ENCODE data around the gene RINL. TPM values are rescaled to one million over a fixed set of nuclear protein-coding genes. Genes with fewer than 3 reads are reported as not detected.

Gene RINL
- total RNA-seq, 1 donor from 2014 or later, result 8.3 TPM

DNA sequence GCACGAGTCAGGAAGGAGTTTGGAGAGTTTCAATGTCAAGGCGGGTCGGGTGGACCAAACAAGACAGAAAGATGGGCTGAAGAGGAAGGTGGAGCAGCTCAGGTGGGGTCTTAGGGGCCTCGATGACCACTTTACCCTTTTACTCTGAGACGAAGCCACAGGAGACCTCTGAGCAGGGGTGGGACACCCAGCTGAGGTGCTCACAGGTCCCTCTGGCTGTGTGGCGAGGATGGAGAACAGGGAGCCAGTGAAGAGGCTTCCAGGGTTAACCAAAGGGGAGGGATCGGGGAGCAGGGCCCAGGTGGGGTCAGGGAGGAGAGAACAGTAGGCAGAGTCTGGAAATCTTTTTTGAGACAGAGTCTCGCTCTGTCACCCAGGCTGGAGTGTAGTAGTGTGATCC lies 35.9 kb upstream of the RINL start:
- Histone ChIP-seq H3K9me3 (no peaks in the 10 kb centered on the region), H3K4me3 (no peak overlapping the region), H3K36me3 (peaks cover 6% of the 10 kb centered on the region), H3K27ac (no peak overlapping the region), H3K27me3 (ENCODE audit: low read depth) (peaks cover 13% of the 10 kb centered on the region), H3K4me1 (no peaks in the 10 kb centered on the region)
- peak; percentile 17 for DNase-seq
- intact Hi-C loops (cut with DNase I), result no loop called here
- TF ChIP-seq, protein P1, sequence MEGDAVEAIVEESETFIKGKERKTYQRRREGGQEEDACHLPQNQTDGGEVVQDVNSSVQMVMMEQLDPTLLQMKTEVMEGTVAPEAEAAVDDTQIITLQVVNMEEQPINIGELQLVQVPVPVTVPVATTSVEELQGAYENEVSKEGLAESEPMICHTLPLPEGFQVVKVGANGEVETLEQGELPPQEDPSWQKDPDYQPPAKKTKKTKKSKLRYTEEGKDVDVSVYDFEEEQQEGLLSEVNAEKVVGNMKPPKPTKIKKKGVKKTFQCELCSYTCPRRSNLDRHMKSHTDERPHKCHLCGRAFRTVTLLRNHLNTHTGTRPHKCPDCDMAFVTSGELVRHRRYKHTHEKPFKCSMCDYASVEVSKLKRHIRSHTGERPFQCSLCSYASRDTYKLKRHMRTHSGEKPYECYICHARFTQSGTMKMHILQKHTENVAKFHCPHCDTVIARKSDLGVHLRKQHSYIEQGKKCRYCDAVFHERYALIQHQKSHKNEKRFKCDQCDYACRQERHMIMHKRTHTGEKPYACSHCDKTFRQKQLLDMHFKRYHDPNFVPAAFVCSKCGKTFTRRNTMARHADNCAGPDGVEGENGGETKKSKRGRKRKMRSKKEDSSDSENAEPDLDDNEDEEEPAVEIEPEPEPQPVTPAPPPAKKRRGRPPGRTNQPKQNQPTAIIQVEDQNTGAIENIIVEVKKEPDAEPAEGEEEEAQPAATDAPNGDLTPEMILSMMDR (IDR thresholded peaks at IDR 0.05), result no peak
- no peak for ATAC-seq

- no peaks in the 10 kb centered on the region for H3K9me3 ChIP-seq
- no peaks in the 10 kb centered on the region for H3K4me1 ChIP-seq
- no peak overlapping the region for H3K27ac ChIP-seq
- intact Hi-C loops (cut with DNase I), result no loop called here
- ATAC-seq (peak in 1 of 2 donors; percentile 28), DNase-seq (no peak)
- peaks cover 13% of the 10 kb centered on the region for H3K27me3 ChIP-seq (ENCODE audit: low read depth)
- no peak overlapping the region for H3K4me3 ChIP-seq
- TF ChIP-seq, protein P1 (IDR thresholded peaks at IDR 0.05), result no peak
- peaks cover 16% of the 10 kb centered on the region for H3K36me3 ChIP-seq
Observed at GRCh38 chr19:38912600-38913514, 34.8 kb upstream of the RINL start.

DNA sequence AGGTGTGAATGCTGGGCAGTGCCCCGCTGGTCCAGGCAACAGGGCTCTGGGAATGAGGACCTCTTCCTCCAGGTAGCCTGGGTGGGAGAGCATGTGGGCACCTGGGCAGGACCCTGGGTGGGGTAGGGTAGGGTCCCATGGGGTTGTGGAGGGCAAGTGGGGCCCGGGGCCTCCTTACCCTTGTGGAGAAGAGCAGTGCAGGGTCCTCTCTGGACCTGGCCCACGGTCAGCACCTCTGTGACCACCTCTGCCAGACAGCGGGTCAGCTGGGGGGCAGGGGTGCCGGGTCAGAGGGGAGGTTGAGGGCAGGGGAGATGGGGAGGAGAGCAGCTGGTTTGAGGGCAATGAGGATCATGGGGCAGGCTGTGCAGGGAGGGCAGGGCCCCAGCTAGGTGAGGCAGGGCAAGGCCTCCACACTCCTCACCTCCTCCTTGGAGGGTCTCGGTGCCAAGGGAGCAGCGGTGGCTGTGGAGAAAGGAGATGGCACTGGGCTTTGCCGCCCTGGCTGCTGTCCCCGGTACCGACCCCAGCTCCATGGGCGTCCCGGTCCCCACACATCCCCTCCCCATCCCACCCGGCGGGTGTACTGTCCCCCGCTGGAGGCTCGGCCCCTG lies 33.4 kb upstream of the RINL start:
- H3K4me1 ChIP-seq, result no peaks in the 10 kb centered on the region
- H3K9me3 ChIP-seq, result no peaks in the 10 kb centered on the region
- no peak overlapping the region for H3K4me3 ChIP-seq
- intact Hi-C loops (cut with DNase I), result no loop called here
- ATAC-seq (peak in 1 of 2 donors; percentile 7), DNase-seq (no peak)
- TF ChIP-seq, protein P1 (IDR thresholded peaks at IDR 0.05), result no peak
- no peak overlapping the region for H3K27ac ChIP-seq
- H3K27me3 ChIP-seq (ENCODE audit: low read depth), result peaks cover 13% of the 10 kb centered on the region
- H3K36me3 ChIP-seq, result peaks cover 28% of the 10 kb centered on the region

DNA sequence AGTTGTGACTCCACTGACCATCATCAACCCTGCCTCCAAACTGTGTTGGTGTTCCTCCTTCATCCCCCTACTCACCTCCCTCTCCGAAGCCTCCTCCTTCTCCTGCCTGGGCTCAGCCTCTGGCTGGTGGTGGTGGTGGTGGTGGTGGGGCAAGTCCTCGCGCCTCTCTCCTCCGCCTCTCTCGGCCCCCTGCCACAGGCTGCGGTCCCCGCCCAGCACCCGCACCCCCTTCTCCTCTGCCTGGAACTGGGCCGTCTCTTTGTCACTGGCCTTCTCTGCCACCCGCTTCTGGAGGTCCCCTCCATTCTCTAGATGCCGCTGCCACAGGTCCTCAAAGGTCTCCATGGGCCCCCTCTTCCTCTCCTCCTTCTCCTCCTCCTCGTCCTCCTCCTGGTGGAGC lies 32.4 kb upstream of the RINL start:
- H3K4me3 ChIP-seq, result no peak overlapping the region
- H3K36me3 ChIP-seq, result peaks cover 36% of the 10 kb centered on the region
- no peaks in the 10 kb centered on the region for H3K4me1 ChIP-seq
- peaks cover 13% of the 10 kb centered on the region for H3K27me3 ChIP-seq (ENCODE audit: low read depth)
- ATAC-seq (no peak), DNase-seq (no peak)
- no peaks in the 10 kb centered on the region for H3K9me3 ChIP-seq
- H3K27ac ChIP-seq, result no peak overlapping the region
- intact Hi-C loops (cut with DNase I), result no loop called here
- TF ChIP-seq, protein P1 (IDR thresholded peaks at IDR 0.05), result no peak

DNA sequence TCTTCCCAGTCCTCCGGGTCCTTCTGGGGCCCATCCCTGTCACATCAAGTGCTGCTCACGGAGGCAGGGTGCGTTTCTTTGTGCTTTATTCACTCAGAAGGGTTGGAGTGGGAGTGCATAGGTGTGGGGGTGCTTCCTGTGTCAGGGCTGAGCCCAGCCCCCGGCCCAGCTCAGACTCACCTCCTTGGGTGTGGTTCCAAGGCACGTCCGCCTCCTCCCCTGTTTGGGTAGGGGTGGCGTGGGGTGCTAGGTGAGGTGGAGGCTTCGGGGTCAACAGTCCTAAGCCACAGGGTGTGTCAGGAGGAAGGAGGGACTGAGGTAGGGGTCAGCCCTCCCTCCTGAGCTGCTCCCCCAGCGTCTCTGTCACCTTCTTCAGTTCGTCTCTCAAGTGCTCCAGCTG lies 30.8 kb upstream of the RINL start:
- ATAC-seq, result no peak
- Histone ChIP-seq H3K27me3 (ENCODE audit: low read depth) (peaks cover 13% of the 10 kb centered on the region), H3K27ac (no peak overlapping the region), H3K4me1 (no peaks in the 10 kb centered on the region), H3K9me3 (no peaks in the 10 kb centered on the region), H3K36me3 (peaks cover 51% of the 10 kb centered on the region), H3K4me3 (no peak overlapping the region)
- TF ChIP-seq, protein P1 (IDR thresholded peaks at IDR 0.05), result no peak
- intact Hi-C loops (cut with DNase I), result no loop called here
- DNase-seq, result no peak

Data from lower lobe of right lung (tissue), 2 donors.